ENCODE data around the gene UBXN2A. TPM values are rescaled to one million over a fixed set of nuclear protein-coding genes. Genes with fewer than 3 reads are reported as not detected.

UBXN2A gene
- total RNA-seq, 1 donor from 2014 or later = 14.1 TPM

- Histone ChIP-seq H3K36me3 (no peaks in the 10 kb centered on the region), H3K27me3 (ENCODE audit: low read depth) (no peaks in the 10 kb centered on the region), H3K4me1 (peaks cover 30% of the 10 kb centered on the region), H3K9me3 (no peaks in the 10 kb centered on the region), H3K4me3 (peak within 1 kb of the TSS; percentile 82), H3K27ac (peak within 1 kb of the TSS; percentile 72)
- DNase-seq (peak; percentile 71), ATAC-seq (peak; percentile 78 to 83)
- intact Hi-C loops (cut with DNase I) = no loop called here
- no peak for TF ChIP-seq CTCF (IDR thresholded peaks at IDR 0.05)
Measured at GRCh38 chr2:24049485-24050021, 109.3 kb downstream of the UBXN2A start, which contains the start of gene FKBP1B. TSS of gene FKBP1B (plus strand) at chr2:24049741. CDS start at chr2:24049850, 109 bp downstream.

GRCh38 chr2:24050041-24050979 lies 110.0 kb downstream of the UBXN2A start:
- no peak for TF ChIP-seq CTCF (IDR thresholded peaks at IDR 0.05)
- Histone ChIP-seq H3K4me1 (peaks cover 30% of the 10 kb centered on the region), H3K9me3 (no peaks in the 10 kb centered on the region), H3K36me3 (no peaks in the 10 kb centered on the region), H3K27me3 (ENCODE audit: low read depth) (no peaks in the 10 kb centered on the region), H3K27ac (peak overlapping the region; percentile 72), H3K4me3 (peak overlapping the region; percentile 82)
- intact Hi-C loops (cut with DNase I) = no loop called here
- ATAC-seq = peak; percentile 20 to 45
- DNase-seq = peak; percentile 55

- no peak for ATAC-seq
- H3K27ac ChIP-seq = no peak overlapping the region
Measured at GRCh38 chr2:24051833-24052232, 111.6 kb downstream of the UBXN2A start.

GRCh38 chr2:24052951-24053350 lies 112.7 kb downstream of the UBXN2A start:
- Histone ChIP-seq H3K36me3 (no peaks in the 10 kb centered on the region), H3K4me3 (no peak overlapping the region), H3K27ac (no peak overlapping the region), H3K27me3 (ENCODE audit: low read depth) (no peaks in the 10 kb centered on the region), H3K4me1 (peaks cover 17% of the 10 kb centered on the region), H3K9me3 (no peaks in the 10 kb centered on the region)
- intact Hi-C loops (cut with DNase I) = no loop called here
- DNase-seq (no peak), ATAC-seq (no peak)
- no peak for TF ChIP-seq CTCF (IDR thresholded peaks at IDR 0.05)

More at GRCh38 chr2:24051833-24052232, 111.6 kb downstream of the UBXN2A start:
- DNase-seq = no peak
- intact Hi-C loops (cut with DNase I) = no loop called here
- Histone ChIP-seq H3K4me3 (no peak overlapping the region), H3K9me3 (no peaks in the 10 kb centered on the region), H3K36me3 (no peaks in the 10 kb centered on the region), H3K4me1 (peaks cover 21% of the 10 kb centered on the region), H3K27me3 (ENCODE audit: low read depth) (no peaks in the 10 kb centered on the region)
- no peak for TF ChIP-seq CTCF (IDR thresholded peaks at IDR 0.05)

Other genes with a start within 250 kb of the UBXN2A start
- 24.3 TPM for gene ATAD2B, start 13.3 kb upstream of the UBXN2A start, total RNA-seq
- gene MFSD2B, start 69.6 kb downstream of the UBXN2A start, total RNA-seq = 0.38 TPM
- gene WDCP, start 106.9 kb downstream of the UBXN2A start, total RNA-seq = 10.5 TPM
- gene FKBP1B, start 109.3 kb downstream of the UBXN2A start, total RNA-seq = 16.4 TPM
- 65.5 TPM for gene SF3B6, start 135.9 kb downstream of the UBXN2A start, total RNA-seq
- gene TP53I3, start 144.4 kb downstream of the UBXN2A start, total RNA-seq = 34.4 TPM
- 1.7 TPM for gene PFN4, start 182.9 kb downstream of the UBXN2A start, total RNA-seq
- gene FAM228B, start 183.0 kb downstream of the UBXN2A start, total RNA-seq = 25.4 TPM
- gene FAM228A, start 234.6 kb downstream of the UBXN2A start, total RNA-seq = 0.89 TPM